ENCODE measurements around the gene SNTG2.

GRCh38 chr2:1251520-1251919 lies 300.9 kb downstream of the SNTG2 start:
- TF ChIP-seq CTCF (conservative IDR thresholded peaks at IDR 0.05 in 1 of 2, IDR thresholded peaks at IDR 0.05 in 1 of 2; ENCODE audit: low read depth in 1 of 2, low read length in 2 of 2): no peak
- no peak for TF ChIP-seq EZH2 (IDR thresholded peaks at IDR 0.05; ENCODE audit: low read length, missing control alignments)
